ENCODE measurements around the gene FAM174B.

DNA sequence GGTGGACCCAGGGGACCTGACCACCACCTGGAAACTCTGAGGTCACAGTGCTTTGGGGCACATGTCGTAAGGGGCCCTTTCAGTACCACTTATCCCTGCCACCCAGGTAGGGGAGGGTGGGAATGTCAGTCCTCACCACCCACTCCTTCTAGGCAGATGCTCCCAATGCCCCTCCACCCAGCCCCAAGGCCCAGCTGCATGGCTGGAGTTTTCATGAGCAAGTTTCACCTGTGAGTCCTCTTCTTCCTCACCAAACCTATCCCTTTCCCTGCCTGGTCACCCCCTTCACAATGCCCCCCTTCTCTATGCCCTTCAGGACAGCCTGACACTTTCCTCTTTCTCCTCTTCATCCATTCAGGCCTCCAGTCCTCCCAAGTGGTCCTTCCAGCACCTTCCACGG lies 9.8 kb downstream of the FAM174B start:
- TF ChIP-seq, protein P1, sequence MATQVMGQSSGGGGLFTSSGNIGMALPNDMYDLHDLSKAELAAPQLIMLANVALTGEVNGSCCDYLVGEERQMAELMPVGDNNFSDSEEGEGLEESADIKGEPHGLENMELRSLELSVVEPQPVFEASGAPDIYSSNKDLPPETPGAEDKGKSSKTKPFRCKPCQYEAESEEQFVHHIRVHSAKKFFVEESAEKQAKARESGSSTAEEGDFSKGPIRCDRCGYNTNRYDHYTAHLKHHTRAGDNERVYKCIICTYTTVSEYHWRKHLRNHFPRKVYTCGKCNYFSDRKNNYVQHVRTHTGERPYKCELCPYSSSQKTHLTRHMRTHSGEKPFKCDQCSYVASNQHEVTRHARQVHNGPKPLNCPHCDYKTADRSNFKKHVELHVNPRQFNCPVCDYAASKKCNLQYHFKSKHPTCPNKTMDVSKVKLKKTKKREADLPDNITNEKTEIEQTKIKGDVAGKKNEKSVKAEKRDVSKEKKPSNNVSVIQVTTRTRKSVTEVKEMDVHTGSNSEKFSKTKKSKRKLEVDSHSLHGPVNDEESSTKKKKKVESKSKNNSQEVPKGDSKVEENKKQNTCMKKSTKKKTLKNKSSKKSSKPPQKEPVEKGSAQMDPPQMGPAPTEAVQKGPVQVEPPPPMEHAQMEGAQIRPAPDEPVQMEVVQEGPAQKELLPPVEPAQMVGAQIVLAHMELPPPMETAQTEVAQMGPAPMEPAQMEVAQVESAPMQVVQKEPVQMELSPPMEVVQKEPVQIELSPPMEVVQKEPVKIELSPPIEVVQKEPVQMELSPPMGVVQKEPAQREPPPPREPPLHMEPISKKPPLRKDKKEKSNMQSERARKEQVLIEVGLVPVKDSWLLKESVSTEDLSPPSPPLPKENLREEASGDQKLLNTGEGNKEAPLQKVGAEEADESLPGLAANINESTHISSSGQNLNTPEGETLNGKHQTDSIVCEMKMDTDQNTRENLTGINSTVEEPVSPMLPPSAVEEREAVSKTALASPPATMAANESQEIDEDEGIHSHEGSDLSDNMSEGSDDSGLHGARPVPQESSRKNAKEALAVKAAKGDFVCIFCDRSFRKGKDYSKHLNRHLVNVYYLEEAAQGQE (IDR thresholded peaks at IDR 0.05; ENCODE audit: insufficient read depth in 1 of 2, low read depth in 2 of 2, low read length in 2 of 2): no peak
- no peak for TF ChIP-seq SIN3A (IDR thresholded peaks at IDR 0.05; ENCODE audit: borderline replicate concordance, insufficient read depth, low read length)
